Tibial nerve (tissue), 4 donors: ENCODE measurements around the gene TET2. TPM values are rescaled to one million over a fixed set of nuclear protein-coding genes. Genes with fewer than 3 reads are reported as not detected.

ENCODE experiments used
- DNase-seq, 2 donors: peaks; one replicate each; pipeline ENCODE4 v3.0.0-alpha.2; 2019; ENCODE audit warnings: low spot score in 2 of 2
- H3K27ac ChIP-seq, 4 donors: fragments of 200-600 bp; sonication (generic) in 3 of 4; one replicate each; pipeline ENCODE4 v1.5.1; 2017 to 2019; ENCODE audit warnings: mild to moderate bottlenecking in 1 of 4
- H3K27me3 ChIP-seq, 2 donors: fragments of 200-600 bp; sonication (generic) in 1 of 2; one replicate each; pipeline versions ENCODE4 v1.5.1 to v1.6.0; 2017 to 2019
- H3K36me3 ChIP-seq, 3 donors: fragments of 200-600 bp; sonication (generic); one replicate each; pipeline ENCODE4 v1.5.1; 2018 to 2019
- H3K4me1 ChIP-seq, 4 donors: fragments of 200-600 bp; sonication (generic) in 3 of 4; one replicate each; pipeline ENCODE4 v1.5.1; 2017 to 2019
- H3K4me3 ChIP-seq, 4 donors: fragments of 200-600 bp; sonication (generic) in 3 of 4; one replicate each; pipeline ENCODE4 v1.5.1; 2017 to 2019; ENCODE audit warnings: mild to moderate bottlenecking in 1 of 4, moderate library complexity in 1 of 4
- H3K9me3 ChIP-seq, 4 donors: fragments of 200-600 bp; sonication (generic) in 3 of 4; one replicate each; pipeline ENCODE4 v1.5.1; 2017 to 2019
- CTCF ChIP-seq, 5 experiments: fragments of 200-600 bp in 3 of 5; fragments of 450-650 bp in 2 of 5; sonication (generic) in 3 of 5; IDR thresholded peaks; one replicate each; pipeline ENCODE4 v1.5.1; 2016 to 2019; ENCODE audit warnings: antibody characterized with exemption in 5 of 5, mild to moderate bottlenecking in 3 of 5, moderate library complexity in 2 of 5
- EP300 ChIP-seq, 2 donors: sonication (generic); formaldehyde crosslinking; IDR thresholded peaks; one replicate each; pipeline ENCODE4 v1.6.1; 2017; ENCODE audit warnings: antibody characterized with exemption in 2 of 2, mild to moderate bottlenecking in 1 of 2
- POLR2A ChIP-seq, 2 donors: fragments of 450-650 bp; IDR thresholded peaks; one replicate each; pipeline ENCODE4 v1.6.1; 2017; ENCODE audit warnings: antibody characterized with exemption in 2 of 2, mild to moderate bottlenecking in 2 of 2, moderate library complexity in 2 of 2
- WGBS, 2 donors: methylation state at CpG; one replicate each; pipeline ENCODE4 v1.1.5; 2018; 5-methylcytosine and 5-hydroxymethylcytosine counted together
- total RNA-seq, 4 donors: library from RNA; depleted of rRNA; stranded (reverse); fragments of >200 nt; gene quantifications; one replicate each; pipeline ENCODE4 v1.1.0, GENCODE V29; 2016

The TET2 gene
- total RNA-seq, 4 donors from 2014 or later, result 23.2 to 29.1 (median 24.1) TPM

- Histone ChIP-seq H3K4me3 (peak overlapping the region; percentile 64 to 88 (median 78)), H3K27me3 (no peaks in the 10 kb centered on the region), H3K9me3 (no peaks in the 10 kb centered on the region), H3K36me3 (no peaks in the 10 kb centered on the region), H3K4me1 (peaks cover 0 to 63% (median 5%) of the 10 kb centered on the region in 4 donors), H3K27ac (peak overlapping the region; percentile 89 to 97 (median 90))
- WGBS, 2 donors, result 0 to 1% methylated on average over 16 of the region's 16 CpGs
- peak in 1 of 2 donors; percentile 45 for DNase-seq
- TF ChIP-seq EP300 (IDR thresholded peaks at IDR 0.05), result no peak
- no peak for TF ChIP-seq CTCF (IDR thresholded peaks at IDR 0.05)
- TF ChIP-seq POLR2A (IDR thresholded peaks at IDR 0.05), result no peak
Observed at GRCh38 chr4:105147553-105148161, 981 bp downstream of the TET2 start.

GRCh38 chr4:105148356-105148755 is 1.7 kb downstream of the TET2 start:
- no peaks in the 10 kb centered on the region for H3K36me3 ChIP-seq
- TF ChIP-seq EP300 (IDR thresholded peaks at IDR 0.05) (no peak), POLR2A (IDR thresholded peaks at IDR 0.05) (no peak), CTCF (IDR thresholded peaks at IDR 0.05) (no peak)
- H3K27me3 ChIP-seq, result no peaks in the 10 kb centered on the region
- peak overlapping the region in 3 of 4 donors; percentile 89 to 97 (median 91) for H3K27ac ChIP-seq
- H3K4me1 ChIP-seq, result peaks cover 0 to 64% (median 5%) of the 10 kb centered on the region in 4 donors
- no peak for DNase-seq
- 8 to 14% methylated on average over 1 of the region's 1 CpG for WGBS, 2 donors
- H3K9me3 ChIP-seq, result no peaks in the 10 kb centered on the region
- H3K4me3 ChIP-seq, result peak overlapping the region; percentile 64 to 88 (median 78)

- 40 to 41% methylated on average over 5 of the region's 5 CpGs for whole genome bisulfite sequencing, 2 donors
- no peak for DNase-seq
- H3K27ac ChIP-seq, result peak overlapping the region in 2 of 4 donors; percentile 89 to 97
- H3K27me3 ChIP-seq, result no peaks in the 10 kb centered on the region
- TF ChIP-seq EP300 (IDR thresholded peaks at IDR 0.05) (no peak), POLR2A (IDR thresholded peaks at IDR 0.05) (no peak), CTCF (IDR thresholded peaks at IDR 0.05) (no peak)
- H3K4me3 ChIP-seq, result peak overlapping the region in 2 of 4 donors; percentile 64 to 88
- no peaks in the 10 kb centered on the region for H3K36me3 ChIP-seq
- no peaks in the 10 kb centered on the region for H3K9me3 ChIP-seq
- H3K4me1 ChIP-seq, result peaks cover 0 to 60% (median 5%) of the 10 kb centered on the region in 4 donors
Observed at GRCh38 chr4:105148776-105149175, 2.1 kb downstream of the TET2 start.

- DNase-seq, result no peak
- no peak overlapping the region for H3K27ac ChIP-seq
- H3K36me3 ChIP-seq, result no peaks in the 10 kb centered on the region
- peaks cover 0 to 58% (median 5%) of the 10 kb centered on the region in 4 donors for H3K4me1 ChIP-seq
- WGBS, 2 donors, result 86 to 89% methylated on average over 1 of the region's 1 CpG
- TF ChIP-seq EP300 (IDR thresholded peaks at IDR 0.05) (no peak), CTCF (IDR thresholded peaks at IDR 0.05) (no peak), POLR2A (IDR thresholded peaks at IDR 0.05) (no peak)
- no peaks in the 10 kb centered on the region for H3K27me3 ChIP-seq
- H3K4me3 ChIP-seq, result no peak overlapping the region
- H3K9me3 ChIP-seq, result no peaks in the 10 kb centered on the region
Observed at GRCh38 chr4:105149771-105150170, 3.1 kb downstream of the TET2 start.

GRCh38 chr4:105150503-105150902 is 3.8 kb downstream of the TET2 start:
- H3K36me3 ChIP-seq, result no peaks in the 10 kb centered on the region
- peaks cover 0 to 60% (median 5%) of the 10 kb centered on the region in 4 donors for H3K4me1 ChIP-seq
- H3K27me3 ChIP-seq, result no peaks in the 10 kb centered on the region
- no peak overlapping the region for H3K4me3 ChIP-seq
- no peak overlapping the region for H3K27ac ChIP-seq
- no peak for DNase-seq
- no peak for TF ChIP-seq EP300 (IDR thresholded peaks at IDR 0.05)
- no peak for TF ChIP-seq CTCF (IDR thresholded peaks at IDR 0.05)
- TF ChIP-seq POLR2A (IDR thresholded peaks at IDR 0.05), result no peak
- no peaks in the 10 kb centered on the region for H3K9me3 ChIP-seq
